ENCODE measurements around the gene ST6GALNAC2.
A peak's percentile ranks its signal among the peaks of the same experiment; 100 is the strongest.
"Not testable (repeated sequence)": the region's sequence is repeated elsewhere in the genome, so short reads cannot be mapped to it uniquely, and the experiment has no call there.

Gene ST6GALNAC2

DNA sequence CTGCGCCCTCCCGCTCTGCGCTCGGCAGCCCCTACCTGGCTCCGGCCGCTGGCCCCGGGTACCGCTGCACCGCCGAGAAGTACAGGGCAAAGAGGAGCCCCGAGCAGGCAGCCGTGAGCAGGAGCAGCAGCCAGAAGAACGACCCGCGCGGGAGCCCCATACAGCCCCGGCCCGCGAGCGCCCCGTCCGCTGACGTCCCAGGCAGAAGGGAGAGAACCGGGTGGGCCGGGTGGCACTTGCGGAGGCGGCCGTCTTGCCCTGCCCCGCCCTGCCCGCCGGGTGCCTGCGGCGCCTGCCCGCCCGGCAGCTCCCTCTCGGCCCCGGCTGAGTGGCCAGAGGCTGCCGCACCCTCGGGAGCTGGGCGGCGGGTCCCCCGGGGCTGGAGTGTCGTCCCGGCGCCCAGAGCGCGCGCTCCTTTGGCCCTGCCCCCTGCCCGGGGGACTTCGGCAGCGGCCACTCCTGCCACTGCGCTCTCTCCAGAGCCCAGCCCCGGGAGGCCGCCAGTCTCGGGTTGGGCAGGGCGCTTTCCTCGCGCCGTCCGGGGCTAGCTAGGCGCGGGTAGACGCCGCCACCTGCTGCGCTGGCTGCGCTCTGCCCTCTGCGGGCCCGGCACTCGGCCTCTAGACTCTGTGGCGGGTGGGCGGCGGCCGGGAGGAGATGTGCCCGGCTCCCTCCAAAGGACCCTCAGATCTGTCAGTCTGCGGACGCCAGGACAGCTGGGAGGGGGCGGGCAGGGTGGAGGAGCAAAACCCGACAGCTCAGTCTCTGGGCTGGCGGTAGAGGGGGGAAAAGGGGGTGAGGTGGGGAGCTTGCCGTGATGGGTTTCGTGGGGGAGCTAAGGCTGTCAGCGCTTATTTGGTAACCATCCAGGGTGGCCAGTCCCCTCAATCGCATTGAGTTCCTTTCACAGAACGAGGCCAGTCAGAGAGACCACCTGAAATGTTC lies at the start of gene ST6GALNAC2:
TSS of gene ST6GALNAC2 (minus strand) at position 212 of the 945 bp plus-strand sequence. CDS start at position 160, 52 bp downstream.
- peak; percentile 23 for DNase-seq

DNA sequence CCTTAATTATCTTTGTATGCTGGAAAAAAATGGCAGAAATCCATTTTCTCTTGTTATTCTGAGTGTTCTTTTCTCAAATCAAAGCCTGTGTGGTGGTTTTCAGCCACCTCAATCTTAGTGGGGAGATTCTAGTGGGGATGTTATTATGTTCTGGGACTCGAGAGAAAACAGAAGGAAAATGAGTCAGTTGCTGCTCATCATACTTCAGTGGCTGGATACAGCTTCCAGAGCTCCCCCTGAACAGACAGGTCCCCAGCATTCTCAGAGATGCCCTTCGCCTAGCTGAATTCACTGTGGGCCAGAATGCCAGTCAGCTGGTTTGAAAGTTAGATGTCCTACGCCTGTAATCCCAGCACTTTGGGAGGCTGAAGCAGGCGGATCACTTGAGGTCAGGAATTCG lies 49.4 kb upstream of the ST6GALNAC2 start:
- DNase-seq, result no peak

DNA sequence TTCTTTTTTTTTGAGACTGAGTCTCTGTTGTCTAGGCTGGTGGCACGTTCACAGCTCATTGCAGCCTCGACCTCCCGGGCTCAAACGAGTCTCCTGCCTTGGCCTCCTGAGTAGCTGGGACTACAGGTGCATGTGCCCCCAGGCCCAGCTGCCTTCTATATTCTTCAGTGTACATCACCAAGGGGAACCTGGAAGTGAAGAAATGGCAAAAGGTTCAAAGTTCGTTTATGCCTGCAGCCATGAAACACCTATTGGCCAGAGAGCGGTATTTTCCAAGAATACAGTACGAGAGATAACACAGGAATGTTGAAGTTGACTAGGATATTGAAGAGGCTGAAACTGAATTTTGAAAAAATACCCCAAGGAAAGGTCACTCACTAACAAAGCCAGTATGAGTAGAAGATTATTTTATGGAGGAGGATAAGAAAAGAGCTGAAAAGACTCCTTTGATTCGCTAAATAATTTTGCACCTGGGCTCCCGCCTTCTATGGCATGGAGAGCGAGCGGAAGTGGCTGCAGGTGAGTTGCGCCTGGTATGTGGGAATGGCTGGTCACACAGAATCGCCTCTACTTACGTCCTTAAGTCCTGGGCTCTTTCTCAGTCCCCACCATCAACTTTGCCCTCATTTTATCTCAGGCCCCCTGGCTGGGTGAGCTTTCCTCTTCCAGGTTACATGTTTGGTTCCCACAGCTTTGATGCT lies 48.1 kb upstream of the ST6GALNAC2 start:
- DNase-seq, result no peak

DNA sequence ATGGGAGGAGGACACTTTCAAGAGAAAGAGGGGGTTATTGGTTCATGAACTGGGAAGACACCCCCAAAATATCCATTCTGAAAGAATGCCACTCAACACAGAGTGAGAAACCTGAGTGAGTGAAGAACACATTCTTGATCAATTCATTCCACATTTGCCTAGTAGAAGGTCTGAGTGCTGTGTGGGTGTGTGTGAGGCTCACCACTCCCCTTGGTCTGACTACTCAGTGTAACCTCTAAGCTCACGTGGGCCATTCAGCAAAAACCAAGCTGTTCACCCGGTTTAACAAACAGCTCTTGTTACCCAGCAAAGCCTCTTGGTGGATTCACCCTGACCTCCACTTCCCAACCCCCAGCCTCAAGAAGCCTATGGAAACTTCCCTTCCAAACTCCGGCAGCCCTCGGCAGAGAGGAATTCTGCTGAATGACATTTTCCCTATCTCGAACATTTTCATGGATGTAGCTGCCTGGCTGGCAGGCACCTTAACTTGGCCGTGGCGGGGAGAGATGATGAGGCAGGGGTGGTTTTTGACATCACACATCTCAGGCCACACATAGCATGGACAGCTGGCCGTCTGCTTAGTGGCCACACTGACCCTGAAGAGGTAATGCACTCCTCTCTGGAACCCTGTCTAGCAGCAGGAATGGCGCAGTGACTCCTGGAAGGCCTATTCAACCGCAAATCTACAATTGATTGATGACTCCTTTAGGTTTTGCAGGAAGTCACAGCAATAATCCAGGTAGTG lies 46.3 kb upstream of the ST6GALNAC2 start:
- DNase-seq, result no peak

DNA sequence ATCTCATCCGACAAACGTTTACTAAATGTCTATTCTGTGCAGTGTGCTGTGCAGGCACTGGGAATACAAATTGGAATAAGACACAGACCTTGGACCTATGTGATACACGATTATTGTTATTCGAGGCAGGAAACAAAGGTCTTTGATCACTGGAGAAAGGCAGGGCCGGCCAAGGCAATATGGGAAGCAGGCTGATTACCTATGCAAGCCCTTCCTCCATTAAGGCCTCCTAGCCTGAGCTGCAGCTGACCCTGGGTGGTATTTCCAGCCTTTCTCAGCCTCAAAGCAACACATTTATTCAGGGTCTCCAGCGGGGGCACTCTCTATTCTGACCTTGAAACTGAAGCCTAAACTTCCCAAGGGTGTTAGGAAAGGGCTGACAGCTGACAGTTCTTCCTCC lies 44.5 kb upstream of the ST6GALNAC2 start:
- DNase-seq, result no peak

DNA sequence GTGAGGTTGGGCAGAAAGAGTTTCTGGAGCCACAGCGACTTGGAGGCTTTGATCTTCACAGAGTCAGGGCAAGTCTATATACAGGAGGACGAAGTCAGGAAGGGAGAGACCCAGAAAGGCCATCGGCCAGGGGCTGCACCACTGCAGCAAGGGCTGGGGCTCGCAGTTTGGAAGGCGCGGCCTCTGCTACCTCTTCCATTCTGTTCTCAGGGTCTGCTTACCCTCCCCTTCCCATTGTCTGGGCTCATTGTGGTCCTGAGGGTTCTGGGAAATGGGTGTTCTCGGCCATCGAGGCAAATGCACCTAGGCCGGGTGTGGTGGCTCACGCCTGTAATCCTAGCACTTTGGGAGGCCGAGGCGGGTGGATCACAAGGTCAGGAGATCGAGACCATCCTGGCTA lies 41.9 kb upstream of the ST6GALNAC2 start:
- DNase-seq, result no peak

DNA sequence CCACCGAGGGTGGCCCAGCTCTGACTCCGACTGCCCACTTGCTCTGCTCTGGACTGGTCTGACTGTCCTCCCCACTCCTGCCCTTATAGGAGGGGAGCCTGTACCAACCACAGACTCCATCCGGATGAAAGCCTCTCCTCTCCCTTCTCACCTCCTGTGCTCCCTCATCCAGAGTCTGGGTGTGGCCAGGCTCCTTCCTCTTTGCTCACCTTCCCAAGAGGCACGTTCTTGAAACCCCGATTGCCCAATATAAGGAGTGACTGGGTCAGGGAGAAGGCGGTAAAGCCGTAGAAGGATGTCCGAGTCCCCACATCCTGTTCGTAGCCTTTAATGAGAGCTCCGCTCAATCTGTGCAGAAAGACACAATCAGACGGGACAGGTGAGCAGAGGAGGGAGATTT lies 40.8 kb upstream of the ST6GALNAC2 start:
- DNase-seq, result no peak

DNA sequence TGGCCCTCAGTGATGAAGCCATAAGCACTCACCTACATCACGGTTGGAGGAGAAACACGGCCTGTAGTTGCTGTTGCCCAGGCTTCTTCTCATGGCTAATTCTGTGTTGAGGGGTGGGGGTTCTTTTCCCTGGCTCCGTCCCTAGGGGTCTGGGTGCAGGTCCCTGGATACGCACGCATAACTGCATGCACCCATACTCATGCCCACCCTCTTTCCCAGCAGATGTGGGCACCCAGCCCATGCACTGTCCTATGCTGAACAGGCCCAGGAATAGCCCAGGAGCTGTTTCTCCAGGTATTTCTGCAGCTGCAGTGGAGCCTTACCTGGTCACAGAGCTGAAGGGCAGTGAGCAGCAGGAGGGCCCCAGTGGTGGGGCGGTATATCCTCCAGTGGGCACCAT lies 39.8 kb upstream of the ST6GALNAC2 start:
- no peak for DNase-seq

DNA sequence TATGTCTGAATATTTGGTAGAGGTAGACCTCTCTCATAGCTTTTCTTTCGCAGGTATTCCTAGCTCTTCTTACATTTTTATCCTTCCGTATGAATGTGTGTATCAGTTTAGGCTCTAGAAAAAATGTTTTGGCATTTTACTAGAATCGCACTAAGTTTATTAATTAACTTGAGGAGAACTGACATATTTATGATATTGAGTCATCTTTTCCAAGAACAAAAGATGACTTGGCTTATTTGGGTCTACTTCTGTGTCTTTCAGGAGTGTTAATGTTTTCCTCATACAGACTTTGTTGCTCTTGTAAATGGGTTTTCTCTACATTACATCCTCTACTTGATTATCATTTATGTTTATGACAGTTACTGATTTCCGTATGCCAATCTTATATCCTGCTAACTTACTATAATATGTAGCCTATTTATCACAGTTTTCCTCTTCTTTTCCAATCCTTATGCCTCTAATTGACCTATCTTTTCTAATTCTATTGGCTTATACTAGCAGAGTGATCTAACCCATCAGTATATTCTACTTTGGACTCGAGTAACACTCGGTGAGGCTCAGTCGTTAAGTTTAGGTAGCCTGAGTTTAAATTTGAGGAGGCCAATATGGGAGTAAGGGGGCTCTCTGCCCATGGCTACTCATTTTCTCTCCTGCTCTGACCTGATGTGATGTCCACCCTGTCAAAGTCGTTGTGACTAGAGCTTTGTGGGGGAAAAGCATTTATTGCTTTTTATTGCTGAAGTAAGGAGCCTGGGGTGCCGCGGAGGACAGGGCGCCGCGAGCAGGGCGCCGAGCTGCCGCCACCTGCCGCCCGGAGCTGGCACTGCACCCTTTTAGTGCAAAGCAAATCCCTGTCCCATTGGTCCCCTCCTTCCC lies 37.8 kb upstream of the ST6GALNAC2 start:
- DNase-seq, result peak; percentile 17

DNA sequence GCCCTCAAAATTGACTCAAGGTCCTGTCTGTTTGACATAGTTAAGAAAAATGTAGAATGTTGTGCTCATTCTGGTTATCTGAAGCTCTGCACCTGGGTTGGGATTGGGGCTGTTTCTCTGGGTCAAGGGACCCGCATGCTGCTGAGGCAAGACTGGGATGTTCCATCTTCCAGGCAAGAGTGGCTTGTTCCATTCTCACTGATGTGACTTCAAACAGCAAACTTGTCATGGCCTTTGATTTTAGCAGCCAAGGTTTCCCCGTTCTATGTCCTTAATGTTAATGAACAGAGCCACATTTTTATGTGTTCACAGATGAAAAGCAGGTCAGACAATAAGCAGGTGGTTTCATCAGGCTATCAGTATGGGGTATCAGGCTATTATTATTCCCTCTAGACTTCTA lies 32.2 kb upstream of the ST6GALNAC2 start:
- no peak for DNase-seq

DNA sequence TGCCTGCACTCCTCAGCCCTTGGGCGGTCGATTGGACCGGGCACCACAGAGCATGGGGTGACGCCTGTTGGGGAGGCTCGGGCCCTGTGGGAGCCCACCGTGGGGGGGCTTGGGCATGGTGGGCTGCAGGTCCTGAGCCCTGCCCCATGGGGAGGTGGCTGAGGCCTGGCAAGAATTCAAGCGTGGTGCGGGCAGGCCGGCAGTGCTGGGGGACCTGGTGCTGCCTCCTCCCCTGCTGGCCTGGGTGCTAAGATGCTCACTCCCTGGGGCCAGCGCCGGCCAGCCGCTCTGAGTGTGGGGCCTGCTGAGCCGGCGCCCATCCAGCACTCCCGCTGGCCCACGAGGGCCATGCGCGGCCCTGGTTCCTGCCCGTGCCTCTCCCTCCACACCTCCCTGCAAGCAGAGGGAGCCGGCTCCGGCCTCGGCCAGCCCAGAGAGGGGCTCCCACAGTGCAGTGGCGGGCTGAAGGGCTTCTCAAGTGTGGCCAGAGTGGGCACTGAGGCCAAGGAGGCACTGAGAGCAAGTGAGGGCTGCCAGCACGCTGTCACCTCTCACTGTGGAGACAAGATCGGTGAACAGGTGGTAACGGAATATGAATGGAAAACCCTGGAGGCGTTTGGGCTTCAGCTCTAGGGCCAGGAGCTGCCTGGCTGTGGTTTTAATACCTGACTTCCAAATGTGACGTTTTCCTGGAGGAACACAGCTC lies 29.4 kb upstream of the ST6GALNAC2 start:
- DNase-seq, result no peak

DNA sequence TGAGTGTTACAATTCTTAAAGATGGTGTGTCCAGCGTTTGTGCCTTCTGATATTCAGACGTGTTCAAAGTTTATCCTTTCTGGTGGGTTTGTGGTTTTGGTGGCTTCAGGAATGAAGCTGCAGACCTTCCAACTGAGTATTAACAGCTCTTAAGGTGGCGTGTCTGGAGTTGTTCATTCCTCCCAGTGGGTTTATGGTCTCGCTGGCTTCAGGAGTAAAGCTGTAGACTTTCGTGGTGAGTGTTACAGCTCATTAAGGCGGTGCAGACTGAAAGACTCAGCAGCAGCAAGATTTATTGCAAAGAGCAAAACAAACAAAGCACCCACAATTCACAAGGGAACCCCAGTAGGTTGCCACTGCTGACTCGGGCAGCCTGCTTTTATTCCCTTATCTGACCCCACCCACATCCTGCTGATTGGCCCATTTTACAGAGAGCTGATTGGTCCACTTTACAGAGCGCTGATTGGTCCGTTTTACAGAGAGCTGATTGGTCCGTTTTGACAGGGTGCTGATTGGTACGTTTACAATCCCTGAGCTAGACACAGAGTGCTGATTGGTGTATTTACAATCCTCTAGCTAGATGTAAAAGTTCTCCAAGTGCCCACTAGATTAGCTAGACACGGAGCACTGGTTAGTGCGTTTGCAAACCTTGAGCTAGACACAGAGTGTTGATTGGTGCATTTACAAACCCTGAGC lies 28.6 kb upstream of the ST6GALNAC2 start:
- DNase-seq, result not testable (repeated sequence)

DNA sequence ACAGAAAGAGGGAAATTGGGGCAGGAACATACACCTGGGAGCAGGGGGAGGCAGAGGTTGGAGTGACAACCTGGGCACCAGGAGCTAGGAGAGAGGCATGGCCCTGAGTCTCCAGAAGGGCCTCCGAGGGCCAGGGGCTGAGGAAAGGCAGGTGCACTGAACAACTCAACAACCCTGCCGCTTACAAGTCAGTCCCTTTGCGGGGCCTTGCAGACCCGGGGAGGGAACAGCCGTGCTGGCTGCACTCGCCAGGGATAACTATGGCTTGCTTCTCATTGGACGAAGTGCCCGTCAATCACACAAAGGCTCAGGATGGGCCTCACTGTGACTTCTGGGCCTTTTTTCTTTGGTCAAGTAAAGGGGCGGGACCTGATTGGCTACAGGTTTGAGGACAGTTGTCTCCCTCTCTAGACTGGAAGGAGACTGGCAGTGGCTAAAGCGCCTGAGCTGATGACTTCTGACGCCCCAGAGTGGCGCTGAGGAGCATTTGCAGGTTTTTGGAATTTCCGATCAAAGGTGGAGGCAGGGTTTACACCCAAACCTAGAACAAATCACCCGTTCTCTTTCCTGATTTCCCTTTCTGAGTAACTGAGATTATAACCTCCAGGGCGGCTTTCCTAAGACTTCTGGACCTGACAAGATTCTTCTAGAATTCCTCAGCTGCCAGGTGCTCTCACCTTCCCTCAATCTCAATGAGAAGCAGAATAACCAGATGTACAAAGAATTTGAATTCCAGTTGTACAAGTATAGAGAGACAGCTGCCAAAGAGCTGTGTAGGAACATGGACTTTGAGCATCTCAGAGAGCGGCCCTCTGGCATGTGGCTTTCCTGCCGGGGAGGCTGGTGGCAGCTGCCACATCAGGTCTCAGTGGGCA lies 27.6 kb upstream of the ST6GALNAC2 start:
- DNase-seq, result no peak

DNA sequence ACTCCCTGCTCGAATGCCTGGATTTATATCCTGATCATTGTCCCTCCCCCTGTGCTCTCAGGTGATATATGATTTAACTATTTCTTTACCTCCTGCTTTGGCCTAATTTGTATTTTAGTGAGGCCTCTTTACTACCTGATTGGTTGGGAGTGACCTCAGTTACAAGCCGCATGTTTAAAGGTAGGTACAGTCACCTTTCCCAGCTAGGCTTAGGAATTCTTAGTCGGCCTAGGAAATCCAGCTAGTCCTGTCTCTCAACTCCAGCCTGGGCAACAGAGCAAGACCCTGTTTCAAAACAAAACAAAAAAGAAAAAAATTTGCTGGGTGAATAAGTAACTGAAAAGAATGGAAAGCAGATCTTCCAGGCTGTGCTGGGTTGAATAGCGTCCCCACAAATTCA lies 26.8 kb upstream of the ST6GALNAC2 start:
- DNase-seq, result no peak

DNA sequence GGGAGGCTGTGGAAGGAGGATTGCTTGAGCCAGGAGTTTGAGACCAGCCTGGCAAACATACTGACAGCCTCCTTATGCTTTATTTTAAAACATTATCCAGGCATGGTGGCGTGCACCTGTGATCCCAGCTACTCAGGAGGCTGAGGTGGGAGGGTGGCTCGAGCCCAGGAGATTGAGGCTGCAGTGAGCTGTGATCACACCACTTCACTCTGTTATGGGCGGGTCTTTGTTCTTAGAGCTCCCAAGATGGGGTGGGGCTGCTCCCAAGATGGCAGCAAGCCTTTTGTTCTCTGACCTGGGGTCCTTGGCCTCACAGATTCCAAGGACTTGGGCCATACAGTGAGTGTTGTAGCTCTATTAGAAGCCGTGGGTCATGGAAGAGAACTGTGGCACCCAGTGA lies 26.1 kb upstream of the ST6GALNAC2 start:
- no peak for DNase-seq

DNA sequence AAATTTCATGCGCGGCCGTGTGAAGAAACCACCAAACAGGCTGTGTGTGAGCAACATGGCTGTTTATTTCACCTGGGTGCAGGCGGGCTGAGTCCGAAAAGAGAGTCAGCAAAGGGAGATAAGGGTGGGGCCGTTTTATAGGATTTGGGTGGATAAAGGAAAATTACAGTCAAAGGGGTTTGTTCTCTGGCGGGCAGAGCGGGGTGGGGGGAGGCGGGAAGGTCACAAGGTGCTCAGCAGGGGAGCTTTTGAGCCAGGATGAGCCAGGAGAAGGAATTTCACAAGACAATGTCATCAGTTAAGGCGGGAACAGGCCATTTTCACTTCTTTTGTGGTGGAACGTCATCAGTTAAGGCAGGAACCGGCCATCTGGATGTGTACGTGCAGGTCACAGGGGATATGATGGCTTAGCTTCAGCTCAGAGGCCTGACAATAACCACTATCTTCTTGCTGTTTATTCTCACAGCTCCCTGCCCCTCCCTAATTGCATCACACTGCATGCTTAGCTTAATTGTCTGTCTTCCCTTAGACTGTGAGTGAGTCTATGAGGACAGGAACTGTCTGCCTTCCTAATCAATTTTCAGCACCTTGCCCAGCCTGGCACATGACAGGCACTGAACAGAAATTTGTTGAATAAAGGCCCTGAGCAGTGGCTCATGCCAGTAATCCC lies 25.6 kb upstream of the ST6GALNAC2 start:
- DNase-seq, result not testable (repeated sequence)

DNA sequence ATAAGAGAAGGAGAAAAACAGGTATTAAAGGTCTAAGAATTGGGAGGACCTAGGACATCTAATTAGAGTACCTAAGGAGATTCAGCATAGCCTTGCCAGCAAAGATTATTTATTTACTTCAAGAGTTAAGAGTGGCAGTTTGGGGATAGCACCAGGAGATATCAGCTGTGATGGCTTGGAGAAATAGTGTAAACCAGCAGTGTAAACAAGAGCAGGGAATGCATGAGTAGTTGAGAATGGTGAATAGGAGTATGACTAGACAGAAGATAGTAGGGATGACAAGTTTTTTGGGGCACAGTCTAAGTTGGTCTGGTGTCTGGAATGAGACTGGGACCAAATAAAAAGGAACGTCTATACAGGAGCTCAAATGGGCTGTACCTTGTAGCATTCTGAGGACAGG lies 21.0 kb upstream of the ST6GALNAC2 start:
- DNase-seq, result not testable (repeated sequence)

DNA sequence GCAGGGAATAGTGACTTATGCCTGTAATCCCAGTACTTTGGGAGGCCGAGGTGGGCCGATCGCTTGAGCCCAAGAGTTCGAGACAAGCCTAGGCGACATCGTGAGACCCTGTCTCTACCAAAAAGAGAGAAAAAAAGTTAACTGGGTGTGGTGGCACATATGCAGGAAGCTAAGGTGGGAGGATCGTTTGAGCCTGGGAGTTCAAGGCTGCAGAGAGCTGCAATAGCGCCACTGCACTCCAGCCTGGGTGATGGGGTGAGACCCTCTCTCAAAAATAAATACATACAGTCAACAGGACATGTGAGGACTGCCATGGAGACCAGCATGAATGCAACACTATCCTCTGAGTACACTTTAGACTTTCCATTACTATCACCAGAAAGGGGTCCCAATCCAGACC lies 15.4 kb upstream of the ST6GALNAC2 start:
- no peak for DNase-seq

DNA sequence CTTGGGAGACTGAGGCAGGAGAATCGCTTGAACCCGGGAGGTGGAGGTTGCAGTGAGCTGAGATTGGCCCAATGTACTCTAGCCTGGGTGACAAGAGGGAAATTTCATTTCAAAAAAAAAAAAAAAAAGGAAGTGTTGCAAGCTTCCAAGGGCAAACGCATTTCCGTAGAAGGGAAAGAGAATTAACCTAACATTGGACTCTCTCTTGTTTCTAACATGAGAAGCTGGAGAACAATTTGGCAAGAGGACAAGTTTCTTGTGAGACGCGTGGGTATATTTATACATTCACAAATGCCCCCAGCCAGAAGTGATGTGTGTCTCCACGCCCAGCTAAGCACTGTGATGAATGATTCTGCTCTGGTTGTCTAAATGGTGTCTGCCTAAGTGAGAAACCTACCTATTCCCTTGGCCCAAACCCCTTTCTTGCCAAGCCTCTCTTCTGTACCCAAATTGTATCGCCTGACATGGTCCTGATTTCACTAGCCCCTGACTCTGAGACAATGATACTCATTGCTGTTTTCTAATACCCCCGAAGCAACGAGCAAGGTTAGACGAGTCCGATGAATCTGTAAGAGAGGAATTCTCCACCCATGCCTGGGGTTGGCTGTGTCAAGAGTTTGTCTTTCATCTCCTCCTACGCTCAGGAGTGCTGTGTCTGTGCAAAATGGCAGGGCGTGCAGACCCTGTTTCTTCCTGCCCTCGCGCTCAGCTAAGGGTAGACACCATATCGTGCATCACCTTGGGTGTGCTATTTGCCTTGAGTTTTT lies 14.2 kb upstream of the ST6GALNAC2 start:
- no peak for DNase-seq
